Measurements from ENCODE around the gene SOBP.

SOBP gene

DNA sequence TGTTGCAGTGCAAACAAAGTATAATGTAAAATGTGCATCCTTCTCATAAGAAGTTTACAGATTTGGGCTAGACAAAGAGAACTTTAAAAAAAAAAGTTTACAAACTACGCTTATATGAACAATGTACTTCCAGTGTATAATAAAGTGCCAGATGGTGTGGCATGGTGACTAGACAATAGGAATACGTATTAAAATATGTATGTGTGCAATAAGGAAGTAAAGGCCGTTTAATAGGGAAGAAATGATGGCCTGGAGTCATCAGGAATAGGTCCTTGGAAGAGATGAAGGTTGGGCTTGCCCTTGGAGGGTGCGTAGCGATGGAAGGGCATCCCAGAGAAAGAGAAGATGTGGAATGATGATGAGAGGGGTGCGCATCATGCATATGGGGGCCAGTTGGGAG lies 108.2 kb downstream of the SOBP start:
- in situ Hi-C loops (cut with MboI; ENCODE audit: low pct_unique_long_range_greater_than_20kb, low sequenced_read_pairs, unreplicated experiment): no loop called here
- no peak for DNase-seq (ENCODE audit: low spot score)
- TF ChIP-seq, protein P1, sequence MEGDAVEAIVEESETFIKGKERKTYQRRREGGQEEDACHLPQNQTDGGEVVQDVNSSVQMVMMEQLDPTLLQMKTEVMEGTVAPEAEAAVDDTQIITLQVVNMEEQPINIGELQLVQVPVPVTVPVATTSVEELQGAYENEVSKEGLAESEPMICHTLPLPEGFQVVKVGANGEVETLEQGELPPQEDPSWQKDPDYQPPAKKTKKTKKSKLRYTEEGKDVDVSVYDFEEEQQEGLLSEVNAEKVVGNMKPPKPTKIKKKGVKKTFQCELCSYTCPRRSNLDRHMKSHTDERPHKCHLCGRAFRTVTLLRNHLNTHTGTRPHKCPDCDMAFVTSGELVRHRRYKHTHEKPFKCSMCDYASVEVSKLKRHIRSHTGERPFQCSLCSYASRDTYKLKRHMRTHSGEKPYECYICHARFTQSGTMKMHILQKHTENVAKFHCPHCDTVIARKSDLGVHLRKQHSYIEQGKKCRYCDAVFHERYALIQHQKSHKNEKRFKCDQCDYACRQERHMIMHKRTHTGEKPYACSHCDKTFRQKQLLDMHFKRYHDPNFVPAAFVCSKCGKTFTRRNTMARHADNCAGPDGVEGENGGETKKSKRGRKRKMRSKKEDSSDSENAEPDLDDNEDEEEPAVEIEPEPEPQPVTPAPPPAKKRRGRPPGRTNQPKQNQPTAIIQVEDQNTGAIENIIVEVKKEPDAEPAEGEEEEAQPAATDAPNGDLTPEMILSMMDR (IDR thresholded peaks at IDR 0.05; ENCODE audit: extremely low read depth, insufficient read depth, missing control alignments): no peak

DNA sequence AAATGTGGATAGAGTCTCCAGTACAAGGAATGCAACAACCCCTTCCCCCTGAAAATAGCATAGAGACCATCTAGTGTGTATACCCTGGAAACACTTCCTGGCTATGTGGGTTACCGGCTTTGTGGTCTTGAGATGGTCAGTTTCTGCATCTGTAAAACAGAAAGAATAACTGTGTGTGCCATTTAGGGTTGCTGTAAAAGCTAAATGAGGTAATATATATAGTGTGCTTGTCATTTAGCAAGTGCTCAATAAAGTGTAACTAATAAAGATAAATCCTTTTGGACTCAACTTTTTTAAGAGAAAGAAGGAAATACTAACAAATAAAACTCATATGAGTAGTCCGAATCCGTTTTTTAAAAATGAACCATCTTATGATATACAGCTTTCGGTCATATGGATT lies 109.1 kb downstream of the SOBP start:
- TF ChIP-seq, protein P1 (IDR thresholded peaks at IDR 0.05; ENCODE audit: extremely low read depth, insufficient read depth, missing control alignments): no peak
- in situ Hi-C loops (cut with MboI; ENCODE audit: low pct_unique_long_range_greater_than_20kb, low sequenced_read_pairs, unreplicated experiment): no loop called here
- DNase-seq (ENCODE audit: low spot score): no peak

DNA sequence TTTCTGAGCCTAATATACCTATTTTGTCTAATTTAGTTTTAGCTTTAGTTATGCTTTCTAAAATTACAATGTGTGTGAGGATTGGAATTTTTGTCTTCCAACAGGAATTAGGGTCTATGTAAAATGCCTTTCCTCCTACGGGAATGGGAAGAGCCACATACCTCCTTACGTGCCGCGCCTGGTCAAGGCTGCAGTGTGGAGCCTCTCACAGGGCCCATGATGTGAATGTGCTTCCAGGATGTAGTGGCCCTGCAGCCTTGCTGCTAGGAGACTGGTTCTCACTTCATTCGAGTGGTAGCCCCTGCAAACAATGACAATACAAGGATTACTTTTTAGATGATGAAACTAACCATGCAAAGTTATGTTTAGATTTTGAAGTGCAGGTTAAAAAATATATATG lies 110.2 kb downstream of the SOBP start:
- DNase-seq (ENCODE audit: low spot score): no peak
- TF ChIP-seq, protein P1 (IDR thresholded peaks at IDR 0.05; ENCODE audit: extremely low read depth, insufficient read depth, missing control alignments): no peak
- in situ Hi-C loops (cut with MboI; ENCODE audit: low pct_unique_long_range_greater_than_20kb, low sequenced_read_pairs, unreplicated experiment): no loop called here

DNA sequence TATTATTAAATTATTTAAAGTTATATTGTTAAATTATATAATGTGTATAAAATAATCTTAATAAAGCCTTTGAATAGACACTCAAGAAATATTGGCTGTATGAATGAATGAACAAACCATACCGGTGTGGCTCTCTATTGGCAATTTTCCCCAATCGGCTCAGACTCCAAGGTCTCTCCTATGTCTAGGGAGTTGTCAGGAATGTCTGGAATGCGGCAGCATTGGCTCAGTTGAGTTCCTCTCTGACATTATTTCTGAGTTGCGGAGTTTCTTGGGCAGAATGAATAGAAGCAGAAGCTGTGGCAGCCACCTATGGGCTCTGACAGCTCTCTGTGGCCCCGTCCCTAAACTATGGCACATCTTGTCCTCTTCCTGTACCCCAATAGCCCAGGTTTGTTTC lies 111.0 kb downstream of the SOBP start:
- no peak for DNase-seq (ENCODE audit: low spot score)
- in situ Hi-C loops (cut with MboI; ENCODE audit: low pct_unique_long_range_greater_than_20kb, low sequenced_read_pairs, unreplicated experiment): no loop called here
- TF ChIP-seq, protein P1 (IDR thresholded peaks at IDR 0.05; ENCODE audit: extremely low read depth, insufficient read depth, missing control alignments): no peak

DNA sequence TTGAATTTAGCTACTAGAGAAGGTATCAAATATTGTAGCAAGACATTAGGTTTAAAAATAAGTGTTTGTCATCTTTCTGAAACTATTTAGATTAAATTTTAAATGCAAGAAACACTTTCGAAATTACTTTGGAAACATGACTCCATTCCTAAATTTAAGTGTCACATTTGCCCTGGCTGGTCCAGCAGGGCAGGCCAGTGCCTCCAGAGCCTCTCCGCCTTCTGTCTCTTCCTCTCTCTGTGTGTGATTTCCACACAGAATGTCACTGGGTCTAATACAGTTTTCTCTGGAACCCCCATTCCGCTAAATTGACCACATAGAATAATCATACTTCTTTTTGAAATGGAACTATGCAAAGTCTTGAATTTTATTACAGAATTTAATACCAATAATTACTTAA lies 111.5 kb downstream of the SOBP start:
- TF ChIP-seq, protein P1 (IDR thresholded peaks at IDR 0.05; ENCODE audit: extremely low read depth, insufficient read depth, missing control alignments): no peak
- no peak for DNase-seq (ENCODE audit: low spot score)
- in situ Hi-C loops (cut with MboI; ENCODE audit: low pct_unique_long_range_greater_than_20kb, low sequenced_read_pairs, unreplicated experiment): no loop called here

DNA sequence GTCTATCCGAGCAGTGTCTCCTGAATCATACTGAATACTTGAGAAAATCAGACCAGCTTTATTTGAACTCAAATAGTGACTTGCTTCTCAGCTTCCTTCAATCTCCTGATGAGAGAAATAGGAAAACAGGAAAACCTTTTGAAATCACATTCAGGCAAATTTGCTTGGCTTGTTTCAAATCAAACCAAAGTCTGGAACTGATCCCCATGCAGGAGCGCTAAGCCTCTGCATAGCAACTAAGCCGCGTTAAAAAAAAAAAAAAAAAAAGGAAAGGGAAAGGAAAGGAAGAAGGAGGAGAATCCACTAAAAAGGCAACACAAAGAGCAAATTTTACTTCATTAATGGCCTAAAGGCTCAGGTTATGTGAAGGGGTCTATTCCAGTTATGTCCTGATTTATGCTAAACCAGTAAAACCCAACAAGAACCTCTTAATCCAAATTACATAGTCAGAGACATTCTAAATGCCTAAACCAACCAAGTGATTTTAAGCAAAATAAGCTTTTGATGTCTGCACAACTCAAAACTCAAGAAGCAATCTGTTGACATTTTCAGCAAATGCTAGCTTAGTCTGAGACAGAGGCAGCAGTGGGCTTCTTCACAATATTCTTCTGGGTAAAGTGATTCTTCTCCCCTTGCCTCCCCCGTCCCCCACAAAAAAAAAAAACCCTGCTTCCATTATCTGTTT lies 112.5 kb downstream of the SOBP start:
- in situ Hi-C loops (cut with MboI; ENCODE audit: low pct_unique_long_range_greater_than_20kb, low sequenced_read_pairs, unreplicated experiment): no loop called here
- no peak for DNase-seq (ENCODE audit: low spot score)
- TF ChIP-seq, protein P1 (IDR thresholded peaks at IDR 0.05; ENCODE audit: extremely low read depth, insufficient read depth, missing control alignments): no peak

All from GM13977 (cell line).